Smooth muscle cell of the umbilical artery (primary cell): ENCODE data around the gene MEIS1. TPM values are rescaled to one million over a fixed set of nuclear protein-coding genes. Genes with fewer than 3 reads are reported as not detected.

Experiments used
- total RNA-seq: library from RNA; depleted of rRNA; stranded (reverse); fragments of >200 nt; gene quantifications from 2 replicates; pipeline ENCODE4 v1.2.3, GENCODE V29; 2014

Gene MEIS1
- total RNA-seq: 45.0 and 146 TPM in 2 replicates

DNA sequence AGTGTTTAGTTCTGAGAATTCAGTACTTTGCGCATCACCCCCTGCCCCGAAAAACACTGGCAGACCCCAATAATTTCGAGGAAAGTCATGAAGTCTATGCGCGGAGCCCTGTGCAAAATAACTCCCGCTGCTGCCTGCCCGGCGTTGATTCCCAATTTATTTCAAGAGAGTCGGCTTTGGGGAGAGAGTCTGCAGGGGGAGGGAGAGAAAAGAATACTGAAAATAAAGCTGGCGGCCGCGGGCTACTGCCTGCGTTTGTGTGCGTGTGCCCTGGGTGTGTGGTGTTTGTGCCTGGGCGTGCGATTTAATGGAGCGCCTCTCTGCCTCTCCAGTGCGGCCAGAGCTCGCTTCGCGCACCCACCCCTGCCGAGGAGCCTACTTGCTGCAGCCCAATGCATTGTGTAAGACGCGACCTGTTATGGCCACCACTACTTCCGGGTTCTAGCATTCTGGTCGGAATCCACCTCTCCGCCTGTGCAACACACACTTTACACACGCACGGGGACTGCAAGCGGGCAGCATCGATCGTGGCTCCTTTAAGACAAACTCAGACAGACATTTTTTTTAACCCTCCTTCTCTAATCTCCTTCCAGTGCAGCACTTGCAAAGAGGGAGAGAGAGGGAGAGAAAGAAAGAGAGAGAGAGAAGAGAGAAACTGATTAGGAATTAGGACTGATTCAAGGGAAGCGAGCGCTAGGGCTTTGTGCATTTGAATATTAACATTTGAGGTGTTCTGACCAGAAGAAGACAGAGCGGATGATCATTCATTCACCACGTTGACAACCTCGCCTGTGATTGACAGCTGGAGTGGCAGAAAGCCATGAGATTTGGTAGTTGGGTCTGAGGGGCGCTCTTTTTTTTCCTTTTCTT, at the start of gene MEIS1:
Gene MEIS1, plus strand, starts transcription at position 447 of the 870 bp plus-strand sequence. CDS start 732 bp downstream, outside the sequence.

